A673 (cell line): ENCODE measurements around the gene CTNNA3. TPM values are rescaled to one million over a fixed set of nuclear protein-coding genes. Genes with fewer than 3 reads are reported as not detected.

Experiments used
- BruUV-seq: library from RNA; stranded (reverse); fragments of 400-500 nt; replicated peaks from 2 replicates; lab custom pipeline; 2021; lab: Mats Ljungman, UMichigan
- CTCF ChIA-PET: fragments of 300-600 bp; sonication (Branson Sonifier 250); formaldehyde crosslinking; loops from one replicate; lab custom pipeline; 2022; ENCODE audit warnings: antibody characterized with exemption; lab: Charles Lee
- POLR2A ChIA-PET: fragments of 300-600 bp; sonication (Branson Sonifier 250); formaldehyde crosslinking; loops from one replicate; lab custom pipeline; 2022; ENCODE audit warnings: antibody characterized with exemption; ENCODE audit not compliant: low non-redundant PET; lab: Charles Lee
- DNase-seq: peaks from one replicate; pipeline ENCODE4 v3.0.0-alpha.2; 2015; ENCODE audit warnings: low spot score
- H3K27ac ChIP-seq: fragments of 200-600 bp; sonication (generic); 2 replicates; pipeline ENCODE4 v1.5.1; 2016; ENCODE audit warnings: mixed run types, low read depth, mild to moderate bottlenecking, mixed read lengths, antibody characterized with exemption, low read length; ENCODE audit not compliant: poor library complexity, severe bottlenecking
- H3K27me3 ChIP-seq: fragments of 200-600 bp; sonication (generic); replicated peaks from 2 replicates; pipeline ENCODE4 v1.6.1; 2017; ENCODE audit warnings: mixed run types, low read depth, mild to moderate bottlenecking, mixed read lengths, antibody characterized with exemption, low read length; ENCODE audit not compliant: insufficient read depth, poor library complexity
- H3K36me3 ChIP-seq: fragments of 200-600 bp; sonication (generic); 2 replicates; pipeline ENCODE4 v1.6.1; 2016; ENCODE audit warnings: mixed run types, mild to moderate bottlenecking, mixed read lengths, antibody characterized with exemption, low read length; ENCODE audit not compliant: insufficient read depth, poor library complexity, severe bottlenecking
- H3K4me1 ChIP-seq: fragments of 200-600 bp; sonication (generic); 2 replicates; pipeline ENCODE4 v1.6.1; 2017; ENCODE audit warnings: mixed run types, mild to moderate bottlenecking, mixed read lengths, antibody characterized with exemption, low read length; ENCODE audit not compliant: insufficient read depth, poor library complexity, severe bottlenecking
- H3K4me3 ChIP-seq: fragments of 200-600 bp; sonication (generic); 2 replicates; pipeline ENCODE4 v1.5.1; 2016; ENCODE audit warnings: low read depth, mixed run types, mild to moderate bottlenecking, mixed read lengths, low read length; ENCODE audit not compliant: poor library complexity, severe bottlenecking
- H3K9me3 ChIP-seq: fragments of 200-600 bp; sonication (generic); 2 replicates; pipeline ENCODE4 v1.6.1; 2016; ENCODE audit warnings: mixed run types, low read depth, mild to moderate bottlenecking, mixed read lengths, antibody characterized with exemption, low read length; ENCODE audit not compliant: poor library complexity, severe bottlenecking
- EZH2 ChIP-seq: fragments of 200-600 bp; sonication (generic); IDR thresholded peaks from 2 replicates; pipeline ENCODE4 v1.6.1; 2017; ENCODE audit warnings: borderline replicate concordance, low read depth, mild to moderate bottlenecking, mixed read lengths, antibody characterized with exemption, low read length; ENCODE audit not compliant: poor library complexity, severe bottlenecking
- intact Hi-C: fragments of 100-400 bp; cut with micrococcal nuclease; formaldehyde crosslinking; loops from one replicate; pipeline ENCODE4 v1.10.0; 2022; ENCODE audit not compliant: unreplicated experiment
- total RNA-seq: library from RNA; stranded (reverse); gene quantifications from 2 replicates; pipeline ENCODE4 v1.2.3, GENCODE V29; 2021
- TF ChIP-seq, protein P1 (sequence below): fragments of 300-800, 200-600 bp; sonication (generic); conservative IDR thresholded peaks from 2 replicates; pipeline ENCODE4 v1.5.1; 2017; ENCODE audit warnings: low read depth, mild to moderate bottlenecking, antibody characterized with exemption, low read length, moderate library complexity, mixed read lengths

The CTNNA3 gene
- total RNA-seq, 1 experiment from 2014 or later = not detected

DNA sequence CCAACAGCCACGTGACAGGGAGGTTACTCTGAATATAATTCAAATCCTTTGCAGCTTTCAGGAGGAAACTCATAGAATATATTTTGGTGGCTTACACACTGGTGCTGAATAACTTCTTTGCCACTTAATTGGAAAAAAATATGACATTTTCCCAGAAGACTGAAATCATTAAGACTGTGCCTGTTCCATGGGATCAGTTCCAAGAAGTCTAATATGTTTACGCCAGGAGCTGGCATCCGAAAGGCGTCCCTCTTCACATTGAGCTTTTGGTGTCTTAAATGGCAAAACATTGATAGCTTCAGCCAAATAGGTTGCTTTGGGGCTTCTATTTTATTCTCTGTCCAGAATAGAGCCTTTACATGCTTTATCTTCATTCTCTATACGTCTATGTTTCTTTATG, 1687.8 kb downstream of the CTNNA3 start:
- BruUV-seq = no TSS peak
- H3K27me3 ChIP-seq = no peaks in the 10 kb centered on the region
- H3K27ac ChIP-seq = no peak overlapping the region
- ChIA-PET CTCF (no interaction called here), POLR2A (no interaction called here)
- intact Hi-C loops = loop anchor here (10.0 kb wide), 1 partner anchor 63 kb away; no protein-coding TSS in a partner anchor
- DNase-seq = no peak
- H3K36me3 ChIP-seq = no peaks in the 10 kb centered on the region
- TF ChIP-seq EZH2 = no peak
- H3K9me3 ChIP-seq = no peaks in the 10 kb centered on the region
- H3K4me1 ChIP-seq = no peaks in the 10 kb centered on the region
- no peak overlapping the region for H3K4me3 ChIP-seq

- Histone ChIP-seq H3K9me3 (no peaks in the 10 kb centered on the region), H3K36me3 (no peaks in the 10 kb centered on the region), H3K4me3 (no peak overlapping the region), H3K27ac (no peak overlapping the region), H3K27me3 (no peaks in the 10 kb centered on the region), H3K4me1 (no peaks in the 10 kb centered on the region)
- BruUV-seq = no TSS peak
- ChIA-PET POLR2A (no interaction called here), CTCF (no interaction called here)
- no peak for DNase-seq
- no peak for TF ChIP-seq EZH2
- TF ChIP-seq, protein P1, sequence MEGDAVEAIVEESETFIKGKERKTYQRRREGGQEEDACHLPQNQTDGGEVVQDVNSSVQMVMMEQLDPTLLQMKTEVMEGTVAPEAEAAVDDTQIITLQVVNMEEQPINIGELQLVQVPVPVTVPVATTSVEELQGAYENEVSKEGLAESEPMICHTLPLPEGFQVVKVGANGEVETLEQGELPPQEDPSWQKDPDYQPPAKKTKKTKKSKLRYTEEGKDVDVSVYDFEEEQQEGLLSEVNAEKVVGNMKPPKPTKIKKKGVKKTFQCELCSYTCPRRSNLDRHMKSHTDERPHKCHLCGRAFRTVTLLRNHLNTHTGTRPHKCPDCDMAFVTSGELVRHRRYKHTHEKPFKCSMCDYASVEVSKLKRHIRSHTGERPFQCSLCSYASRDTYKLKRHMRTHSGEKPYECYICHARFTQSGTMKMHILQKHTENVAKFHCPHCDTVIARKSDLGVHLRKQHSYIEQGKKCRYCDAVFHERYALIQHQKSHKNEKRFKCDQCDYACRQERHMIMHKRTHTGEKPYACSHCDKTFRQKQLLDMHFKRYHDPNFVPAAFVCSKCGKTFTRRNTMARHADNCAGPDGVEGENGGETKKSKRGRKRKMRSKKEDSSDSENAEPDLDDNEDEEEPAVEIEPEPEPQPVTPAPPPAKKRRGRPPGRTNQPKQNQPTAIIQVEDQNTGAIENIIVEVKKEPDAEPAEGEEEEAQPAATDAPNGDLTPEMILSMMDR = no peak
- intact Hi-C loops = loop anchor here (10.0 kb wide), 1 partner anchor 62 kb away; no protein-coding TSS in a partner anchor
These were observed 1689.6 kb downstream of the CTNNA3 start for GRCh38 chr10:66006411-66006810.

GRCh38 chr10:65993451-65993850, 1702.5 kb downstream of the CTNNA3 start:
- Histone ChIP-seq H3K27ac (no peak overlapping the region), H3K4me1 (no peaks in the 10 kb centered on the region), H3K4me3 (no peak overlapping the region), H3K9me3 (peaks cover 8% of the 10 kb centered on the region), H3K27me3 (no peaks in the 10 kb centered on the region), H3K36me3 (no peaks in the 10 kb centered on the region)
- DNase-seq = no peak
- no peak for TF ChIP-seq EZH2
- TF ChIP-seq, protein P1 = no peak
- intact Hi-C loops = no loop called here
- no TSS peak for BruUV-seq
- ChIA-PET CTCF (no interaction called here), POLR2A (no interaction called here)

DNA sequence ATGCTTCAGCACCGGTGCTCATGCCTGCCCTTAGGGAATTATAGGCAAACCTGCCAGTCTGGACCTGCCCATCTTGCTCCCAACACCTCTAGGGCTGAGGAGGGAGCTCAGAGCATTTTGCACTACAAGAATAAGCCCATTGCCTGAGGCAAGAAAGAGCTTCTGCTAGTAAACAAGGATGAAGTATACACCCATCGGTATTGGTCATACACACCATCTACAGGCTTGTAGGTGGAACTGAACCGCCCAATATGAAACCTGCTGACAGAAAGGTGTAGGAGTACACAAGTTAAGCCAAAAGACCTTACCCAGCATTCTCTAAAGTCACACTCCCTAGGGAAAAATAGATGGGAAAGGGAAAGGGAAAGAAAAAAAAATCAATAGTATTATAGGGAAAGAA, 1727.1 kb downstream of the CTNNA3 start:
- Histone ChIP-seq H3K4me1 (no peaks in the 10 kb centered on the region), H3K4me3 (no peak overlapping the region), H3K27me3 (no peaks in the 10 kb centered on the region), H3K27ac (no peak overlapping the region), H3K36me3 (no peaks in the 10 kb centered on the region), H3K9me3 (peaks cover 4% of the 10 kb centered on the region)
- ChIA-PET POLR2A (no interaction called here), CTCF (no interaction called here)
- TF ChIP-seq, protein P1 = no peak
- TF ChIP-seq EZH2 = no peak
- no TSS peak for BruUV-seq
- DNase-seq = no peak
- intact Hi-C loops = no loop called here
